GM23338 (cell line): Measurements from ENCODE around the gene M6PR. TPM values are rescaled to one million over a fixed set of nuclear protein-coding genes. Genes with fewer than 3 reads are reported as not detected.

ENCODE experiments used
- ETS1 ChIP-seq: IDR thresholded peaks from 2 replicates; pipeline ENCODE4 v1.6.1; 2016; ENCODE audit warnings: antibody characterized with exemption
- EZH2 ChIP-seq: fragments of 200-600 bp; sonication (generic); IDR thresholded peaks from one replicate; pipeline ENCODE4 v1.8.0; 2017; ENCODE audit warnings: antibody characterized with exemption, mild to moderate bottlenecking, low read depth; ENCODE audit not compliant: unreplicated experiment
- EZH2phosphoT487 ChIP-seq: fragments of 200-600 bp; sonication (generic); IDR thresholded peaks from one replicate; pipeline ENCODE4 v1.8.1; 2018; ENCODE audit warnings: antibody characterized with exemption; ENCODE audit not compliant: unreplicated experiment
- POLR2AphosphoS5 ChIP-seq: IDR thresholded peaks from 2 replicates; pipeline ENCODE4 v1.6.1; 2016; ENCODE audit warnings: antibody characterized with exemption, low read depth
- polyA plus RNA-seq: library from polyadenylated mRNA; unstranded; fragments of >200 nt; fragmentation: Nextera tagmentation; extraction: Ambion mirVana; gene quantifications from 2 replicates; pipeline ENCODE4 v1.2.1, GENCODE V29; 2016
- total RNA-seq: library from RNA; depleted of rRNA; stranded (reverse); fragments of >200 nt; shearing (Covaris generic); gene quantifications from 2 replicates; pipeline ENCODE4 v1.2.3, GENCODE V29; 2014
- TF ChIP-seq, protein P1 (sequence below): fragments of 250-450 bp; sonication (Bioruptor Pico); IDR thresholded peaks from 2 replicates; pipeline ENCODE4 v1.5.0; 2020; ENCODE audit warnings: mild to moderate bottlenecking, moderate library complexity
- TF ChIP-seq, protein P2 (sequence below), 2 experiments: fragments of 200-600 bp in 1 of 2; sonication (generic) in 1 of 2; conservative IDR thresholded peaks; 2 replicates each; pipeline versions ENCODE4 v1.5.1 to v1.6.1; 2016 to 2017; ENCODE audit warnings: antibody characterized with exemption in 2 of 2, low read depth in 2 of 2, mild to moderate bottlenecking in 2 of 2, moderate library complexity in 1 of 2

The M6PR gene
- total and polyA plus RNA-seq, 2 experiments from 2014 or later, result 103 to 147 TPM

DNA sequence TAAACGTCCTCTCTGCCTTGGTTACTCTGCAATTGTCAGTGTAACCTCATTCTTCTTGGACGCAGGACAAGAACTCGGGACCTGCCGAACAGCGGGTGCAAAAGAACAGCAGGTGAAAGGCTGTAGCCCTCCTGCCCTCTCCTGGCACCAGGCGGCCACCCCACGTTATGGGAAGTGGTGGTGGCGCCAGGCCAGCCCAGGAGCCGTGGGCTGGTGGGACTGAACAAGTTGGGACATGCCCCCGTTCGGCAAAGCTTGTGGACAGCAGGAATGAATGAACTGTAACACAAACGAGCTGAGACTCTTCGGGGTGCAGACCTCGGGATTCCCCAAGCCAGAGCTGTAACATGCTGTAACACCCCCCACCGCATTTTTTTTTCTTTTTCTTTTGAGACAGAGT, 6.6 kb upstream of the M6PR start (continued):
- TF ChIP-seq, protein P1, sequence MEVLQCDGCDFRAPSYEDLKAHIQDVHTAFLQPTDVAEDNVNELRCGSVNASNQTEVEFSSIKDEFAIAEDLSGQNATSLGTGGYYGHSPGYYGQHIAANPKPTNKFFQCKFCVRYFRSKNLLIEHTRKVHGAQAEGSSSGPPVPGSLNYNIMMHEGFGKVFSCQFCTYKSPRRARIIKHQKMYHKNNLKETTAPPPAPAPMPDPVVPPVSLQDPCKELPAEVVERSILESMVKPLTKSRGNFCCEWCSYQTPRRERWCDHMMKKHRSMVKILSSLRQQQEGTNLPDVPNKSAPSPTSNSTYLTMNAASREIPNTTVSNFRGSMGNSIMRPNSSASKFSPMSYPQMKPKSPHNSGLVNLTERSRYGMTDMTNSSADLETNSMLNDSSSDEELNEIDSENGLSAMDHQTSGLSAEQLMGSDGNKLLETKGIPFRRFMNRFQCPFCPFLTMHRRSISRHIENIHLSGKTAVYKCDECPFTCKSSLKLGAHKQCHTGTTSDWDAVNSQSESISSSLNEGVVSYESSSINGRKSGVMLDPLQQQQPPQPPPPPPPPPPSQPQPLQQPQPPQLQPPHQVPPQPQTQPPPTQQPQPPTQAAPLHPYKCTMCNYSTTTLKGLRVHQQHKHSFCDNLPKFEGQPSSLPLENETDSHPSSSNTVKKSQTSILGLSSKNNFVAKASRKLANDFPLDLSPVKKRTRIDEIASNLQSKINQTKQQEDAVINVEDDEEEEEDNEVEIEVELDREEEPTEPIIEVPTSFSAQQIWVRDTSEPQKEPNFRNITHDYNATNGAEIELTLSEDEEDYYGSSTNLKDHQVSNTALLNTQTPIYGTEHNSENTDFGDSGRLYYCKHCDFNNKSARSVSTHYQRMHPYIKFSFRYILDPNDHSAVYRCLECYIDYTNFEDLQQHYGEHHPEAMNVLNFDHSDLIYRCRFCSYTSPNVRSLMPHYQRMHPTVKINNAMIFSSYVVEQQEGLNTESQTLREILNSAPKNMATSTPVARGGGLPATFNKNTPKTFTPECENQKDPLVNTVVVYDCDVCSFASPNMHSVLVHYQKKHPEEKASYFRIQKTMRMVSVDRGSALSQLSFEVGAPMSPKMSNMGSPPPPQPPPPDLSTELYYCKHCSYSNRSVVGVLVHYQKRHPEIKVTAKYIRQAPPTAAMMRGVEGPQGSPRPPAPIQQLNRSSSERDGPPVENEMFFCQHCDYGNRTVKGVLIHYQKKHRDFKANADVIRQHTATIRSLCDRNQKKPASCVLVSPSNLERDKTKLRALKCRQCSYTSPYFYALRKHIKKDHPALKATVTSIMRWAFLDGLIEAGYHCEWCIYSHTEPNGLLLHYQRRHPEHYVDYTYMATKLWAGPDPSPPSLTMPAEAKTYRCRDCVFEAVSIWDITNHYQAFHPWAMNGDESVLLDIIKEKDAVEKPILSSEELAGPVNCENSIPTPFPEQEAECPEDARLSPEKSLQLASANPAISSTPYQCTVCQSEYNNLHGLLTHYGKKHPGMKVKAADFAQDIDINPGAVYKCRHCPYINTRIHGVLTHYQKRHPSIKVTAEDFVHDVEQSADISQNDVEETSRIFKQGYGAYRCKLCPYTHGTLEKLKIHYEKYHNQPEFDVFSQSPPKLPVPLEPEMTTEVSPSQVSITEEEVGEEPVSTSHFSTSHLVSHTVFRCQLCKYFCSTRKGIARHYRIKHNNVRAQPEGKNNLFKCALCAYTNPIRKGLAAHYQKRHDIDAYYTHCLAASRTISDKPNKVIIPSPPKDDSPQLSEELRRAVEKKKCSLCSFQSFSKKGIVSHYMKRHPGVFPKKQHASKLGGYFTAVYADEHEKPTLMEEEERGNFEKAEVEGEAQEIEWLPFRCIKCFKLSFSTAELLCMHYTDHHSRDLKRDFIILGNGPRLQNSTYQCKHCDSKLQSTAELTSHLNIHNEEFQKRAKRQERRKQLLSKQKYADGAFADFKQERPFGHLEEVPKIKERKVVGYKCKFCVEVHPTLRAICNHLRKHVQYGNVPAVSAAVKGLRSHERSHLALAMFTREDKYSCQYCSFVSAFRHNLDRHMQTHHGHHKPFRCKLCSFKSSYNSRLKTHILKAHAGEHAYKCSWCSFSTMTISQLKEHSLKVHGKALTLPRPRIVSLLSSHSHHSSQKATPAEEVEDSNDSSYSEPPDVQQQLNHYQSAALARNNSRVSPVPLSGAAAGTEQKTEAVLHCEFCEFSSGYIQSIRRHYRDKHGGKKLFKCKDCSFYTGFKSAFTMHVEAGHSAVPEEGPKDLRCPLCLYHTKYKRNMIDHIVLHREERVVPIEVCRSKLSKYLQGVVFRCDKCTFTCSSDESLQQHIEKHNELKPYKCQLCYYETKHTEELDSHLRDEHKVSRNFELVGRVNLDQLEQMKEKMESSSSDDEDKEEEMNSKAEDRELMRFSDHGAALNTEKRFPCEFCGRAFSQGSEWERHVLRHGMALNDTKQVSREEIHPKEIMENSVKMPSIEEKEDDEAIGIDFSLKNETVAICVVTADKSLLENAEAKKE, result no peak
- TF ChIP-seq ETS1 (no peak), EZH2 (no peak), POLR2AphosphoS5 (no peak), EZH2phosphoT487 (no peak)
- TF ChIP-seq, protein P2, sequence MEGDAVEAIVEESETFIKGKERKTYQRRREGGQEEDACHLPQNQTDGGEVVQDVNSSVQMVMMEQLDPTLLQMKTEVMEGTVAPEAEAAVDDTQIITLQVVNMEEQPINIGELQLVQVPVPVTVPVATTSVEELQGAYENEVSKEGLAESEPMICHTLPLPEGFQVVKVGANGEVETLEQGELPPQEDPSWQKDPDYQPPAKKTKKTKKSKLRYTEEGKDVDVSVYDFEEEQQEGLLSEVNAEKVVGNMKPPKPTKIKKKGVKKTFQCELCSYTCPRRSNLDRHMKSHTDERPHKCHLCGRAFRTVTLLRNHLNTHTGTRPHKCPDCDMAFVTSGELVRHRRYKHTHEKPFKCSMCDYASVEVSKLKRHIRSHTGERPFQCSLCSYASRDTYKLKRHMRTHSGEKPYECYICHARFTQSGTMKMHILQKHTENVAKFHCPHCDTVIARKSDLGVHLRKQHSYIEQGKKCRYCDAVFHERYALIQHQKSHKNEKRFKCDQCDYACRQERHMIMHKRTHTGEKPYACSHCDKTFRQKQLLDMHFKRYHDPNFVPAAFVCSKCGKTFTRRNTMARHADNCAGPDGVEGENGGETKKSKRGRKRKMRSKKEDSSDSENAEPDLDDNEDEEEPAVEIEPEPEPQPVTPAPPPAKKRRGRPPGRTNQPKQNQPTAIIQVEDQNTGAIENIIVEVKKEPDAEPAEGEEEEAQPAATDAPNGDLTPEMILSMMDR (conservative IDR thresholded peaks at IDR 0.05; ENCODE audit: low read depth in 2 of 2), result no peak
